ENCODE measurements around the gene PAX6.
"Not testable (repeated sequence)": the region's sequence is repeated elsewhere in the genome, so short reads cannot be mapped to it uniquely, and the experiment has no call there.

PAX6 gene

DNA sequence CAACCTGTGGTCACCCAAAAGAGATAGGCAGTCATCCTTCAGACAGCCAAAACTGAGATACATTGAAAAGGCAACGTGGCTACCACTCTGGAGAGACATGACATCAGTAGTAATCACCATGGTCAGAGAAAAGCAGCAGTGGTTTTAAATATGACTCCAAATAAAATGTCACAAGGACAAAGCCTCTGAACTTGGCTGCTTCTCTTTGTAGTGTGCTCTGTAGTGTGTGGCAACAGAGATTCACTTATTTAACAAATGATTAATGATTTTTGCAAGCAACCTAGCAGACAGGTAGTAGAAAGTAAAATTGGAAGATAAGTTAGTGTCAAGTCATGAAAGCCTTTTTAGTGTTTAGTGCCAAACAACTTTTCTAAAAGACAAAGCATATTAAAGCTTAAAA is 63.5 kb downstream of the PAX6 start (continued):
- TF ChIP-seq, protein P1, sequence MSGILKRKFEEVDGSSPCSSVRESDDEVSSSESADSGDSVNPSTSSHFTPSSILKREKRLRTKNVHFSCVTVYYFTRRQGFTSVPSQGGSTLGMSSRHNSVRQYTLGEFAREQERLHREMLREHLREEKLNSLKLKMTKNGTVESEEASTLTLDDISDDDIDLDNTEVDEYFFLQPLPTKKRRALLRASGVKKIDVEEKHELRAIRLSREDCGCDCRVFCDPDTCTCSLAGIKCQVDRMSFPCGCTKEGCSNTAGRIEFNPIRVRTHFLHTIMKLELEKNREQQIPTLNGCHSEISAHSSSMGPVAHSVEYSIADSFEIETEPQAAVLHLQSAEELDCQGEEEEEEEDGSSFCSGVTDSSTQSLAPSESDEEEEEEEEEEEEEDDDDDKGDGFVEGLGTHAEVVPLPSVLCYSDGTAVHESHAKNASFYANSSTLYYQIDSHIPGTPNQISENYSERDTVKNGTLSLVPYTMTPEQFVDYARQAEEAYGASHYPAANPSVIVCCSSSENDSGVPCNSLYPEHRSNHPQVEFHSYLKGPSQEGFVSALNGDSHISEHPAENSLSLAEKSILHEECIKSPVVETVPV (CRISPR knock-in tag; IDR thresholded peaks at IDR 0.05) = no peak
- TF ChIP-seq CSDC2 (CRISPR knock-in tag; IDR thresholded peaks at IDR 0.05) = no peak
- TF ChIP-seq, protein P2, sequence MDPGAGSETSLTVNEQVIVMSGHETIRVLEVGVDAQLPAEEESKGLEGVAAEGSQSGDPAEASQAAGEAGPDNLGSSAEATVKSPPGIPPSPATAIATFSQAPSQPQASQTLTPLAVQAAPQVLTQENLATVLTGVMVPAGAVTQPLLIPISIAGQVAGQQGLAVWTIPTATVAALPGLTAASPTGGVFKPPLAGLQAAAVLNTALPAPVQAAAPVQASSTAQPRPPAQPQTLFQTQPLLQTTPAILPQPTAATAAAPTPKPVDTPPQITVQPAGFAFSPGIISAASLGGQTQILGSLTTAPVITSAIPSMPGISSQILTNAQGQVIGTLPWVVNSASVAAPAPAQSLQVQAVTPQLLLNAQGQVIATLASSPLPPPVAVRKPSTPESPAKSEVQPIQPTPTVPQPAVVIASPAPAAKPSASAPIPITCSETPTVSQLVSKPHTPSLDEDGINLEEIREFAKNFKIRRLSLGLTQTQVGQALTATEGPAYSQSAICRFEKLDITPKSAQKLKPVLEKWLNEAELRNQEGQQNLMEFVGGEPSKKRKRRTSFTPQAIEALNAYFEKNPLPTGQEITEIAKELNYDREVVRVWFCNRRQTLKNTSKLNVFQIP (CRISPR knock-in tag; IDR thresholded peaks at IDR 0.05; ENCODE audit: borderline replicate concordance, low read depth) = no peak
- TF ChIP-seq ZNF565 (CRISPR knock-in tag; conservative IDR thresholded peaks at IDR 0.05; ENCODE audit: low read depth) = no peak
- TF ChIP-seq SNAI2 (CRISPR knock-in tag; IDR thresholded peaks at IDR 0.05) = no peak
- no peak for TF ChIP-seq ARNTL (CRISPR knock-in tag; IDR thresholded peaks at IDR 0.05; ENCODE audit: borderline replicate concordance, low read depth)
- TF ChIP-seq GLIS3 (CRISPR knock-in tag; IDR thresholded peaks at IDR 0.05) = no peak
- TF ChIP-seq, protein P3, sequence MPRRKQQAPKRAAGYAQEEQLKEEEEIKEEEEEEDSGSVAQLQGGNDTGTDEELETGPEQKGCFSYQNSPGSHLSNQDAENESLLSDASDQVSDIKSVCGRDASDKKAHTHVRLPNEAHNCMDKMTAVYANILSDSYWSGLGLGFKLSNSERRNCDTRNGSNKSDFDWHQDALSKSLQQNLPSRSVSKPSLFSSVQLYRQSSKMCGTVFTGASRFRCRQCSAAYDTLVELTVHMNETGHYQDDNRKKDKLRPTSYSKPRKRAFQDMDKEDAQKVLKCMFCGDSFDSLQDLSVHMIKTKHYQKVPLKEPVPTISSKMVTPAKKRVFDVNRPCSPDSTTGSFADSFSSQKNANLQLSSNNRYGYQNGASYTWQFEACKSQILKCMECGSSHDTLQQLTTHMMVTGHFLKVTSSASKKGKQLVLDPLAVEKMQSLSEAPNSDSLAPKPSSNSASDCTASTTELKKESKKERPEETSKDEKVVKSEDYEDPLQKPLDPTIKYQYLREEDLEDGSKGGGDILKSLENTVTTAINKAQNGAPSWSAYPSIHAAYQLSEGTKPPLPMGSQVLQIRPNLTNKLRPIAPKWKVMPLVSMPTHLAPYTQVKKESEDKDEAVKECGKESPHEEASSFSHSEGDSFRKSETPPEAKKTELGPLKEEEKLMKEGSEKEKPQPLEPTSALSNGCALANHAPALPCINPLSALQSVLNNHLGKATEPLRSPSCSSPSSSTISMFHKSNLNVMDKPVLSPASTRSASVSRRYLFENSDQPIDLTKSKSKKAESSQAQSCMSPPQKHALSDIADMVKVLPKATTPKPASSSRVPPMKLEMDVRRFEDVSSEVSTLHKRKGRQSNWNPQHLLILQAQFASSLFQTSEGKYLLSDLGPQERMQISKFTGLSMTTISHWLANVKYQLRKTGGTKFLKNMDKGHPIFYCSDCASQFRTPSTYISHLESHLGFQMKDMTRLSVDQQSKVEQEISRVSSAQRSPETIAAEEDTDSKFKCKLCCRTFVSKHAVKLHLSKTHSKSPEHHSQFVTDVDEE (CRISPR knock-in tag; IDR thresholded peaks at IDR 0.05) = no peak
- TF ChIP-seq ZC3H10 (CRISPR knock-in tag; IDR thresholded peaks at IDR 0.05) = no peak
- TF ChIP-seq ZNF8 (CRISPR knock-in tag; IDR thresholded peaks at IDR 0.05) = no peak

- ATAC-seq = not testable (repeated sequence)
Observed at GRCh38 chr11:31740731-31741368, 70.3 kb downstream of the PAX6 start.

GRCh38 chr11:31740131-31740530 is 71.0 kb downstream of the PAX6 start:
- no peak for TF ChIP-seq BACH2 (CRISPR knock-in tag; IDR thresholded peaks at IDR 0.05; ENCODE audit: borderline replicate concordance)
- TF ChIP-seq ZC3H10 (CRISPR knock-in tag; IDR thresholded peaks at IDR 0.05) = no peak
- no peak for TF ChIP-seq RARB (CRISPR knock-in tag; IDR thresholded peaks at IDR 0.05)
- no peak for TF ChIP-seq TCF4 (CRISPR knock-in tag; IDR thresholded peaks at IDR 0.05; ENCODE audit: borderline replicate concordance)
- no peak for TF ChIP-seq ISL1 (CRISPR knock-in tag; IDR thresholded peaks at IDR 0.05)
- TF ChIP-seq ZNF565 (CRISPR knock-in tag; conservative IDR thresholded peaks at IDR 0.05; ENCODE audit: low read depth) = no peak
- TF ChIP-seq TOX (CRISPR knock-in tag; IDR thresholded peaks at IDR 0.05; ENCODE audit: borderline replicate concordance) = no peak
- TF ChIP-seq CSDC2 (CRISPR knock-in tag; IDR thresholded peaks at IDR 0.05) = no peak
- TF ChIP-seq, protein P3 (CRISPR knock-in tag; IDR thresholded peaks at IDR 0.05) = no peak
- TF ChIP-seq SNAI2 (CRISPR knock-in tag; IDR thresholded peaks at IDR 0.05) = no peak
- no peak for TF ChIP-seq CREB5 (CRISPR knock-in tag; IDR thresholded peaks at IDR 0.05; ENCODE audit: low read depth)
- no peak for TF ChIP-seq PATZ1 (CRISPR knock-in tag; IDR thresholded peaks at IDR 0.05; ENCODE audit: borderline replicate concordance)
- TF ChIP-seq ZFP30 (CRISPR knock-in tag; IDR thresholded peaks at IDR 0.05) = no peak
- ATAC-seq = no peak
